NCI-H1105 treated with DMSO at 0.1 percent for 48 hours (cell line): ENCODE results near the gene THAP12.

Experiments
- DNase-seq: peaks from one replicate; lab custom pipeline; 2025; lab: John Stamatoyannopoulos, UW

THAP12 gene

GRCh38 chr11:76380159-76380976 lies 564 bp downstream of the THAP12 start:
- peak; percentile 35 for DNase-seq

DNA sequence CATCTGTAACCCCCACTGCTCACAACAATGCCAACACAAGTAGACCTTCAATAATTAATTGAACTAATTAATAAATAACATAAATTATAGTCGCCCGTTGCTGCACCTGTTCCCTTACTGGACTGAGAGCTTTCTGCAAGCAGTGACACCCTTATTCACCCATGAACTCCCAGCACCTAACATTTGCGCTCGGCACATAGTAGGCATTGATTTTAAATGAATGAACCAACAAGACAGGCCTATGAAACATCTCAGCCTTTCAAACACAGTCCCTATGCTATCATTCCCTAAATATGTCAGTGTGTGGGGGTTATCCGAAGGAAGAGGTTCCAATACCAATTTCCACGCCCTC lies 1.1 kb downstream of the THAP12 start:
- no peak for DNase-seq

DNA sequence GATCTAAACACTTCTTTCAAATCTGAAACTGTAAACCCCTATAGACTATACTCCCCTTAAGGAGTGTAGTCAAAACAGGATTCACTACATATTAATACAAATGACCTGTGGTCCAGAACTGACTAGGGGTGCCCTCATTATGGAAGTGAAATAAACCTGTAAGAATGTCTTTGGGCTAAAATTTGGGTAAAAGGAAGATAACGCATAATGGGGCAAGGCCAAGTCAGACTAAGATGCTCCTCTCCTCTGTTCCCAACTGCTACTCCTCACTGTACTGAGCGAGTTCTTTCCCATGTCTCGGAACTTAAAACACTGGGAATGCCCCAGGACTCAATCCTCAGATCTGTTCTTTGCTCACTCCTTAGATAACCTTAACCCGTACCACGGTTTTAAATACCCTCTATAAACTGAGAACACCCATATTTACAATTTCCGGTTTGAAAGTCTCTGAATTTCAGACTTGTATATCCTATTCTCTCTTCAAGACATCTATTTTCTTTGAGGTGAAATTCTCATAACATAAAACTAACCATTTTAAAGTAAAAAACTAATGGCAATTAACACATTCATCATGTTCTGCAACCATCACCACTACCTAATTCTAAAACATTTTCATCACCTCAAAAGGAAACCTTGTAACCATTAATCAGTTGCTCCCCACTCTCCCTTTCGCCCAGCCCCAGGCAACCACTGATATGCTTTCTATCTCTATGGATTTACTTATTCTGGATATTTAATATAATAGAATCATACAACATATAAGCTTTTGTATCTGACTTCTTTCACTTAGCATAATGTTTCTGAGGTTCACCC lies 4.0 kb downstream of the THAP12 start:
- no peak for DNase-seq

GRCh38 chr11:76371170-76371569 lies 9.8 kb downstream of the THAP12 start:
- no peak for DNase-seq

GRCh38 chr11:76369406-76369805 lies 11.5 kb downstream of the THAP12 start:
- peak; percentile 57 for DNase-seq

- DNase-seq = no peak
Observed at GRCh38 chr11:76368490-76368889, 12.4 kb downstream of the THAP12 start.

DNA sequence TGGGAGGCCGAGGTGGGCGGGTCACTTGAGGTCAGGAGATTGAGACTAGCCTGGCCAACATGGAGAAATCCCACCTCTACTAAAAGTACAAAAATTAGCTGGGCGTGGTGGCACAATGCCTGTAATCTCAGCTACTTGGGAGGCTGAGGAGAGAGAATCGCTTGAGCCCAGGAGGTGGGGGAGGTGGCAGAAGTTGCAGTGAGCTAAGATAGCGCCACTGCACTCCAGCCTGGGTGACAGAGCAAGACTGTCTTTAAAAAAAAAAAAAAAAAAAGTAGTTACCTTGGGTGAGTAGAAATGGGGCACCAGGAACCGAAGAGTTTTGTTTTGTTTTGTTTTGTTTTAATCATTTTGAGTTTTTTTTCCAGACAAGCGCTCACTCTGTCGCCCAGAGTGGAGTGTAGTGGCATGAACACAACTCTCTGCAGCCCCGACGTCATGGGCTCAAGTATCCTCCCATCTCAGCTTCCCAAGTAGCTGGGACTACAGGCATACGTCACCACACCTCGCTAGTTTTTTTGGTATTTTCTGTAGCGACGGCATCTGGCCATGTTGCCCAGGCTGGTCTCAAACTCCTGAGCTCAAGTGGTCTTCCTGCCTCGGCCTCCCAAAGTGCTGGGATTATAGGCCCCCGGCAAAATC lies 15.8 kb downstream of the THAP12 start:
- DNase-seq = no peak

DNA sequence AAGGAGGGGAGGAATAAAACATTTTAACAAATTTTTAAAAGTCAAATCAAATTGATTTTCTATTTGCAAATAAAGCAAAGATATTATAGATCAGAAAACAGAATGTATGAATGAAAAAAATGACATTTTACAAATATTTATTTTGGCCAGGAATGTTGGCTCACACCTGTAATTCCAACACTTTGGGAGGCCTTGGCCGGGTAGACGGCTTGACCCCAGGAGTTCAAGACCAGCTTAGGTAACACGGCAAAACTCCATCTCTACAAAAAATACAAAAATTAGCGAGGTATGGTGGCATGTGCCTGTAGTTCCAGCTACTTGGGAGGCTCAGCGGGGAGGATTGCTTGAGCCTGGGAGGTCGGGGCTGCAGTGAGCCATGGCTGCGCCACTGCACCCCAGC lies 18.2 kb downstream of the THAP12 start:
- DNase-seq = no peak

- DNase-seq = no peak
Observed at GRCh38 chr11:76361776-76362175, 19.2 kb downstream of the THAP12 start.

DNA sequence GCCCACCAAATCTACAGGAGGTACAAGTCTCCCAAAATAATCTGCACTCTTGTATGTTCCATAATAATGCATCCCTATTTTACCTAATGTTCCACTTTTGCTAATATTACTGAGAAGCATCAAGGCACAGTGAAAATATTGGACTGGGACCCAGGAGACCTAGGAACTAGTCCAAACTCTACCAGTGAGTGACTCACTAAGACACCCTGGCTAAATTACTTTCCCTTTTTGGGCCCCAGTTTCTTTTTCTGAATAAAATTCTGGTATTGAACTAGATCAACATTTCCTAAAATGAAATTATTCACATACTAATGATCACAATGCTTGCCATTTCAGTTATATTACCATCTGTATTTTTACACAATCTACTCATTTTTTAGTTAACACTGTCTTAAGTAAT lies 19.6 kb downstream of the THAP12 start:
- no peak for DNase-seq

DNA sequence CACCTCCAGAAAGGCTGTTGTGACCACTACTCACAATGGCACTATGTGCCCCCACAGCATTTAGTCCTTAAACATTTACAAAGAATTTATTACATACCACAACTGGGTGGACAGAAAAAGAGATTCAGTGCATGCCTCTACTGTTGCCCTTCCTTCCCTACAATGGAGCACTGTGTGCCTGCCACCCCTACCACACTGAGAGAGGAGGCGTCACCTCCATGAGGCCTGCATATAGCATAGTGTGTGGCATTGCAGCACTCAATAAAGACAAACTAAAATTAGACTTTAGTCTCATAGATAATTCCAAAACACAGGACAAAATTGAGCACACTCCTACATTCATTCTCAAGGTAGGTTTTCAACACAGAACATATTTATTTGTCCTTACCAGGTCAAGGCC lies 25.8 kb downstream of the THAP12 start:
- no peak for DNase-seq

DNA sequence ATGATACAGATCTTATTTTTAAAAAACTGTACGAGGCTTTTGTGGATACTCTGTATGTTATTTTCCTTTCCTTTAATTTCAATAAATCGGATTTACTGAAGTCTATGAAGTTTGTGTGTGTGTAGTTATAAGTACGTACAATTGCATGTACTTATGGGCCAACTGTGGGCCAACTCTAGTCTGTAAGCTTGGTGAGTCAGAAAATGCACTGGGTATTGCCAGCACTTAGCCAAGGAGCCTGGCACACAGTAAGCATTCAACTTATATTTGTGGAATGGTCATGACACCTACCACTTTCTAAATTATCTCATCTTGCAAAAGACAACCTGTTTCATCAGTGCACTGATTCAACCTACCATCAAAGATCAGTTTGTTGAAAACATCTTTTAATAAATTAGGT lies 32.6 kb downstream of the THAP12 start:
- DNase-seq = no peak

GRCh38 chr11:76347466-76347865 lies 33.5 kb downstream of the THAP12 start:
- peak; percentile 85 for DNase-seq

GRCh38 chr11:76339221-76339620 lies 41.7 kb downstream of the THAP12 start:
- DNase-seq = no peak

DNA sequence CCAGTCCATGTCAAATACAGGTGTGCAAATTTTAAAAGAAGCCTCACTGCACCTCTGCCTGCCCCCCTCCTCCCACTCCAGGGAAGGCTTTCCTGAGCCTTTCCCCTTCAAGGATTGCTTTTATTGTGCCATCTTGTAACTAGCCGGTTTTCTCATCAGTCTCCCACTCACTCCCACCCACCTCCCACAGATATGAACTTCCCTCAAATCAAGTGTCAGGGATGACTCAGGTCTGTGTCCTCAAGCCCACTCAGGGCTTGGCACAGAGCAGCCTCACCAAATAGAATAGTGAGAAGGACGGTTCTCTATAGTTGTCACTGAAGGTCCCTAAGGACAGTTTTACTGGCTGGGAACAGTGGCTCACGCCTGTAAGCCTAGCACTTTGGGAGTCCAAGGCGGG lies 43.0 kb downstream of the THAP12 start:
- DNase-seq = no peak

GRCh38 chr11:76337469-76337868 lies 43.5 kb downstream of the THAP12 start:
- DNase-seq = no peak

DNA sequence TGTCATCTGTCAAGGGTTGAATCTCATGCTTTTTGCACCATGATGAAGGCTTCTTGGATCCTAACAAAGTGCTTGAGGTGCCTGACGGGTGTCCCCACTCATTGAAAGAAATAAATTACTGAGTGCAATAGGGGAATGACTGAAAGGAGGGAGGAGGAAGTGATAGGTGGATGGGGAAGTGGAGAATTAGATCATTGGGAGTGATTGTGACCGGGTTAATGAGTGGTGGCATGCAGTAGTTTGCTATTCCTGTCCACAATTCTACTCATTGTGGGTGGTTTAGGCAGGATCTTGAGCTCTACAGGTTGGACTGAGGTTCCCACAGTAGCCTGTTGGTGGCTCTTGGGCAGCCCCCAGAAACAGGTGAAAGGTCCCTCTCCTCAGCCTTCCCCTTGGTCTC lies 44.3 kb downstream of the THAP12 start:
- no peak for DNase-seq

DNA sequence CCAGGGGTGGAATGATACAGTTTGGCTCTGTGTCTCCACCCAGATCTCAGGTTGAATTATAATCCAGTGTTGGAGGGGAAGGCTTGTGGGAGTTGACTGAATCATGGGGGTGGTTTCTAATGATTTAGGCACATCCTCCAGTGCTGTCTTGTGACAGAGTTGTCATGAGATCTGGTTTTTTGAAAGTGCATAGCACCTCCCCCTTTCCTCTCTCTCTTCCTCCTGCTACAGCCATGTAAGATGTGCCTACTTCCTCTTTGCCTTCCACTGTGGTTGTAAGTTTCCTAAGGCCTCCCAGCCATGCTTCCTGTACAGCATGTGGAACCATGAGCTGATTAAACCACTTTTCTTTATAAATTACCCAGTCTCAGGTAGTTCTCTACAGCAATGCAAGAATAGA lies 45.1 kb downstream of the THAP12 start:
- no peak for DNase-seq

DNA sequence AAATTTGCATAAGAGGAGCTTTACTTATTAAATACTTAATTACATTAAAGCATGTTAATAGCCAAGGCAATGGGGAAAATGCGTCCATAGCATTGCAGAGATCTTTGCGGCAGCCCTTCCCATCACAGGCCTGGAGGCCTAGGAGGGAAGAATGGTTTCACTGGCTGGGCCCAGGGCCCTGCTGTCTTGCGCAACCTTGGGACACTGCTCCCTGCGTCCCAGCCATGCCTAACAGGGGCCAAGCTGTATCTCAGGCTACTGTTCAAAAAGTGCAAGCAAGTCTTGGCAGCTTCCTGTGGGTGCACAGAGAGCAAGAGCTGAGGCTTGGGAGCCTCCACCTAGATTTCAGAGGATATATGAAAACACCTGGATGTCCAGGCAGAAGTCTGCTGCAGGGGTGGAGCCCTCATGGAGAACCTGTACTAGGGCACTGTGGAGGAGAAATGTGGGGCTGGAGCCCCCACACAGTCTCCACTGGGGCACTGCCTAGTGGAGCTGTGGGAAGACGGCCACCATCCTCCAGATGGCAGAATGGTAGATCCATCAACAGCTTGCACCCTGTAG lies 46.0 kb downstream of the THAP12 start:
- DNase-seq = no peak

GRCh38 chr11:76330651-76331050 lies 50.3 kb downstream of the THAP12 start:
- DNase-seq = no peak

- DNase-seq = no peak
Observed at GRCh38 chr11:76329983-76330382, 50.9 kb downstream of the THAP12 start.

DNA sequence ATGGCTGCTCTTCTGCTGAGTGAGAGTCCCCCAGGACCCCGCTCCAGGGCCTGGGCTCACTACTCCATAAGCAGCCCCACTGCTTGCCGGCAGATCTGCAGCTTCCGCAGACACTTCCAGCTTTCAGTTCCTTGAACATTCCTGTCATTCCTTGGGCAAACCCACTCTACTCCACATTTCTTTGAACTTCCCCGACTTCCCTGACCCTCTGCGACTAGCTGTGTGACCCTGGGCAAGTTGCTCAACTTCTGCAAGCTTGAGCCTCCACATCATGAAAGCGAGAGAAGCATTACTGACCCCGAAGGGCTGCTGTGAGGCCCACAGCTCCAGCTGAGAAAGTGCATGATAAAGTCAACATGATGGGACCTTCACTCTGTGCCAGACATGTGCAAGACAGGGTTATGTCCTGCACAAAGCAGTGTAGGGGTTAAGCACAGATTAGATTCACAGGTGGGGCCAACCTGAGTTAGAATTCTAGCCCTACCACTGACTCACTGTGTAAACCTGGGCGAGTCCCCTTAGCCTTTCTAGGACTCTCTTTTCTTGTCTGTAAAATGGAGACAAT lies 51.8 kb downstream of the THAP12 start:
- DNase-seq = no peak
